ENCODE measurements around the gene BAD. TPM values are rescaled to one million over a fixed set of nuclear protein-coding genes. Genes with fewer than 3 reads are reported as not detected.
A peak's percentile ranks its signal among the peaks of the same experiment; 100 is the strongest.

BAD gene
- total and polyA plus RNA-seq, 4 donors = 16.0 to 39.5 (median 30.2) TPM

- 84% methylated on average over 8 of the region's 8 CpGs for WGBS
- DNase-seq (ENCODE audit: low spot score) = no peak
Observed at GRCh38 chr11:64249563-64250414, 34.7 kb downstream of the BAD start.

DNA sequence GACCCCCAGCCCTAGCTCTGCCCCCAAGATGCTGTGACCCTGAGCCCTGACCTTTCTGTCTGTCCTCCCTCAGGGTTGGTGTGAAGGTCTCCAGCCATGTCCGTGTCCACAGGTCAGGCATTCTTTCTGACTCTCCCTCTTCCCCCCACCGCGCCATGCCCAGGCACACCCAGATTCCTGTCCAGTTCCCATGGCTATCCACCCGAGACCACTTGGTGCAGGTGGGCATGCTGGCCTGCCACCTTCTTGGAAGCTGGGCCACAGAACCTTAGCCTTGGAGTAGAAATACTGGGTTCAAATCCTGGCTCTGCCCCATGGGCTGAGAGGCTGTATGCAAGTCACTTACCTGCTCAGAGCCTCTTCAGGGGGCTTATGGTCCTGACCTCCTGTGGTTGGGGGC lies 35.4 kb downstream of the BAD start:
- Histone ChIP-seq H3K9me3 (ENCODE audit: control insufficient read depth in 4 of 4, low read length in 3 of 4) (no peaks in the 10 kb centered on the region), H3K36me3 (ENCODE audit: control insufficient read depth in 4 of 4, insufficient read depth in 3 of 4, low read depth in 1 of 4, low read length in 3 of 4) (peaks cover 0 to under 1% (median under 1%) of the 10 kb centered on the region in 4 donors), H3K9ac (ENCODE audit: low read depth in 1 of 2, low read length in 2 of 2) (no peak overlapping the region), H3K4me1 (ENCODE audit: control insufficient read depth in 4 of 4, insufficient read depth in 4 of 4, low read length in 3 of 4) (peaks cover 10 to 64% (median 48%) of the 10 kb centered on the region in 4 donors), H3K4me3 (ENCODE audit: low read depth in 1 of 3, low read length in 3 of 3) (no peak overlapping the region), H3K27ac (ENCODE audit: low read depth in 1 of 2, low read length in 2 of 2) (no peak overlapping the region), H3K27me3 (ENCODE audit: control insufficient read depth in 4 of 4, insufficient read depth in 4 of 4, low read length in 3 of 4) (no peaks in the 10 kb centered on the region)
- DNase-seq (ENCODE audit: low spot score) = no peak
- TF ChIP-seq RXRA (IDR thresholded peaks at IDR 0.05) (no peak), GABPA (IDR thresholded peaks at IDR 0.05 in 1 of 2, conservative IDR thresholded peaks at IDR 0.05 in 1 of 2) (no peak), HNF4G (IDR thresholded peaks at IDR 0.05) (no peak), ATF3 (IDR thresholded peaks at IDR 0.05) (no peak), EGR1 (IDR thresholded peaks at IDR 0.05; ENCODE audit: low read depth in 2 of 2) (no peak), HNF4A (conservative IDR thresholded peaks at IDR 0.05) (no peak), JUND (IDR thresholded peaks at IDR 0.05) (no peak), RAD21 (IDR thresholded peaks at IDR 0.05) (no peak), ZBTB33 (IDR thresholded peaks at IDR 0.05) (no peak), SP1 (IDR thresholded peaks at IDR 0.05) (no peak)
- TF ChIP-seq, protein P1, sequence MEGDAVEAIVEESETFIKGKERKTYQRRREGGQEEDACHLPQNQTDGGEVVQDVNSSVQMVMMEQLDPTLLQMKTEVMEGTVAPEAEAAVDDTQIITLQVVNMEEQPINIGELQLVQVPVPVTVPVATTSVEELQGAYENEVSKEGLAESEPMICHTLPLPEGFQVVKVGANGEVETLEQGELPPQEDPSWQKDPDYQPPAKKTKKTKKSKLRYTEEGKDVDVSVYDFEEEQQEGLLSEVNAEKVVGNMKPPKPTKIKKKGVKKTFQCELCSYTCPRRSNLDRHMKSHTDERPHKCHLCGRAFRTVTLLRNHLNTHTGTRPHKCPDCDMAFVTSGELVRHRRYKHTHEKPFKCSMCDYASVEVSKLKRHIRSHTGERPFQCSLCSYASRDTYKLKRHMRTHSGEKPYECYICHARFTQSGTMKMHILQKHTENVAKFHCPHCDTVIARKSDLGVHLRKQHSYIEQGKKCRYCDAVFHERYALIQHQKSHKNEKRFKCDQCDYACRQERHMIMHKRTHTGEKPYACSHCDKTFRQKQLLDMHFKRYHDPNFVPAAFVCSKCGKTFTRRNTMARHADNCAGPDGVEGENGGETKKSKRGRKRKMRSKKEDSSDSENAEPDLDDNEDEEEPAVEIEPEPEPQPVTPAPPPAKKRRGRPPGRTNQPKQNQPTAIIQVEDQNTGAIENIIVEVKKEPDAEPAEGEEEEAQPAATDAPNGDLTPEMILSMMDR (IDR thresholded peaks at IDR 0.05; ENCODE audit: low read depth, low read length, missing input control) = no peak
- WGBS = 93% methylated on average over 4 of the region's 4 CpGs

More at GRCh38 chr11:64249563-64250414, 34.7 kb downstream of the BAD start:
- H3K36me3 ChIP-seq (ENCODE audit: control insufficient read depth in 4 of 4, insufficient read depth in 3 of 4, low read depth in 1 of 4, low read length in 3 of 4) = no peaks in the 10 kb centered on the region
- H3K27me3 ChIP-seq (ENCODE audit: control insufficient read depth in 4 of 4, insufficient read depth in 4 of 4, low read length in 3 of 4) = no peaks in the 10 kb centered on the region
- H3K4me1 ChIP-seq (ENCODE audit: control insufficient read depth in 4 of 4, insufficient read depth in 4 of 4, low read length in 3 of 4) = peaks cover 10 to 61% (median 48%) of the 10 kb centered on the region in 4 donors
- H3K9ac ChIP-seq (ENCODE audit: low read depth in 1 of 2, low read length in 2 of 2) = no peak overlapping the region
- H3K27ac ChIP-seq (ENCODE audit: low read depth in 1 of 2, low read length in 2 of 2) = no peak overlapping the region
- H3K9me3 ChIP-seq (ENCODE audit: control insufficient read depth in 4 of 4, low read length in 3 of 4) = no peaks in the 10 kb centered on the region
- H3K4me3 ChIP-seq (ENCODE audit: low read depth in 1 of 3, low read length in 3 of 3) = no peak overlapping the region
- TF ChIP-seq REST (IDR thresholded peaks at IDR 0.05) (no peak), HNF4G (IDR thresholded peaks at IDR 0.05) (no peak), HNF4A (conservative IDR thresholded peaks at IDR 0.05) (peak; percentile 38 to 54), RAD21 (IDR thresholded peaks at IDR 0.05) (no peak), EGR1 (IDR thresholded peaks at IDR 0.05; ENCODE audit: low read depth in 2 of 2) (no peak), FOXA2 (IDR thresholded peaks at IDR 0.05) (no peak), RXRA (IDR thresholded peaks at IDR 0.05) (peak; percentile 50 to 53), SP1 (IDR thresholded peaks at IDR 0.05) (peak; percentile 41), NR2F2 (IDR thresholded peaks at IDR 0.05) (peak; percentile 26)
- TF ChIP-seq, protein P2, sequence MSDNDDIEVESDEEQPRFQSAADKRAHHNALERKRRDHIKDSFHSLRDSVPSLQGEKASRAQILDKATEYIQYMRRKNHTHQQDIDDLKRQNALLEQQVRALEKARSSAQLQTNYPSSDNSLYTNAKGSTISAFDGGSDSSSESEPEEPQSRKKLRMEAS (IDR thresholded peaks at IDR 0.05) = no peak
